Left renal cortex interstitium (tissue), 4 donors: ENCODE data around the gene SLTM. TPM values are rescaled to one million over a fixed set of nuclear protein-coding genes. Genes with fewer than 3 reads are reported as not detected.
A peak's percentile ranks its signal among the peaks of the same experiment; 100 is the strongest.
"Not testable (repeated sequence)": the region's sequence is repeated elsewhere in the genome, so short reads cannot be mapped to it uniquely, and the experiment has no call there.

Experiments used
- DNase-seq, 4 donors: peaks; one replicate each; pipeline ENCODE4 v3.0.0-alpha.2; 2013; ENCODE audit warnings: low read depth in 4 of 4, low spot score in 2 of 4, missing footprints in 1 of 4
- polyA plus RNA-seq, 4 donors: library from polyadenylated mRNA; unstranded; fragments of 120-200 nt; gene quantifications; one replicate each; pipeline ENCODE4 v1.2.1, GENCODE V29; 2013; ENCODE audit not compliant: insufficient read length in 4 of 4

Gene SLTM
- polyA plus RNA-seq, 4 donors, result 94.3 to 169 (median 139) TPM

DNA sequence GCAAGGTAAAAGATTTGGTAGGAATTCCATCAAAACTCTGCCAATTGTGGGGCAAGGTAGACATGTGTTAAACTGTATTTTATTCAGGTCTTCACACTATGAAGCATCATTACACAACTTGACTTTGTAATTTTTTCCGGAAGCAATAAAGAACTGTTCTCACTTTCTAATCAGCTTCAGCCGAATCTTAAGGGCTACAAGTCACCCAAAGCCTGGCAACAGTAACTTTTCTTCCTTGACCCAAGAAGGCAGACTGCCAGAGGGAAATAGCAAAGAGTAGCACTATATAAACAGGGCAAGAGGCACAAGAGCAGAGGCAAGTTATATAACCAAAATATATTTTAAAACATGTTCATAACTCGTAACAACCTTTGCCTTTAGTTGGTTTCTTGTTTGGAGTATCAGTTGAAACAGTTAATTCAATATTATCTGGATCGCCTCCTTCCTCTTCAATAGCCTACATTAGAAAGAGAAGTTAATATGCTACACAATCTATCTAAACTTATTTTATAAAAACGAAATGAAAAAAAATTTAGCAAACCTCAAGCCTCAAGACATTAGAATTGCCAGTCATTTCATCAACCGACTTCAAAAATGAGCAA, 1.4 kb downstream of the SLTM start:
- DNase-seq, result peak in 1 of 4 donors; percentile 29

DNA sequence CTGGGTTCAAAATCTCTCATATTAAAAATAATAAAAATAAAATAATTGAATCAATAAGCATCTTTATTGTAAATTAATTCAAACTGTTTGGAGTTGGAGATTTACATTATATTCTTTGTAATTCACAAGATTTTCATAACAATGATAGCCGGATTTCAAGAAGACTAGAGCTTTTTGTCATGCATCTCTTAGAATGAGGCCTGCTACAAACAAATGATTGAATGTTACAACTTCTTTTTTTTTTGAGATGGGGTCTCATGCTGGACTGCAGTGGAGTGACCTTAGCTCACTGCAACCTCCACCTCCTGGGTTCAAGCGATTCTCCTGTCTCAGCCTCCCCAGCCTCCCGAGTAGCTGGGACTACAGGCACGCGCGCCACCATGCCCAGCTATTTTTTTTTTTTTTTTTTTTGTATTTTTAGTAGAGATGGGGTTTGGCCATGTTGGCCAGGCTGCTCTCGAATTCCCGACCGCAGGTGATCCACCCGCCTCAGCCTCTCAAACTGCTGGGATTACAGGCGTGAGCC, 3.5 kb downstream of the SLTM start:
- no peak for DNase-seq

DNA sequence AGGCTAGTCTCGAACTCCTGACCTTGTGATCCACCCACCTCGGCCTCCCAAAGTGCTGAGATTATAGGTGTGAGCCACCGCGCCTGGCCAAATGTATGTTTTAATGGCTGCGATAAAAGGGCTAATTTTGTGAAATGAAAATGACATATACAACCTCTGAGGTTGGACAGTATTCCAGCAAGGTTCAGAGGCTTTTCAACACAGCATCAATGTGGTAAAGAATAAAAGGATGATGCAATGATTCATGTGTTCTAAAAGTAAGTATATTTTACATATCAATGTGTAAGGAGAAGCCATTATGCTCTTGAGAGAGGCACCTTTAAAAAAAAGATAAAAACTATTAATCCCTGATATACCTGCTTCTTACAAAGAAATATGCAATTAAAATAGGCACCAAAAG, 6.7 kb downstream of the SLTM start:
- no peak for DNase-seq

DNA sequence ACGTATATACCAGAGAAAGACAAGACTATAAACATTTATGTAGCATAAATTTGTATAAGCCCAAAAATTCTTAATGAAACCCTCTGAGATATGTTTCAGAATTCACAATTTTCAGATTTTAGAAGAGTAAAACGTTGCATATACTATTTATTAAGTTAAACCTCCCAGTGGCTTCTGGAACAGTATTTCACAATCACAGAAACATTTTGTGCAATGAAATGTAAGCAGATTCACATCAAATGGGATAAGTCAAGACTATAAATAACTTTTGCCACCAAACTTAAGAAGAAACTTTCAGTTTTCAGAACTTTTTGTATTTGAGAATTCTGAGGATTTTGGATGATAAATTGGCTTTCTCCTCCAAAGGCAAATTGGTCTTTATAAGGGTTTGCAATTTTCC, 9.2 kb downstream of the SLTM start:
- DNase-seq, result no peak

DNA sequence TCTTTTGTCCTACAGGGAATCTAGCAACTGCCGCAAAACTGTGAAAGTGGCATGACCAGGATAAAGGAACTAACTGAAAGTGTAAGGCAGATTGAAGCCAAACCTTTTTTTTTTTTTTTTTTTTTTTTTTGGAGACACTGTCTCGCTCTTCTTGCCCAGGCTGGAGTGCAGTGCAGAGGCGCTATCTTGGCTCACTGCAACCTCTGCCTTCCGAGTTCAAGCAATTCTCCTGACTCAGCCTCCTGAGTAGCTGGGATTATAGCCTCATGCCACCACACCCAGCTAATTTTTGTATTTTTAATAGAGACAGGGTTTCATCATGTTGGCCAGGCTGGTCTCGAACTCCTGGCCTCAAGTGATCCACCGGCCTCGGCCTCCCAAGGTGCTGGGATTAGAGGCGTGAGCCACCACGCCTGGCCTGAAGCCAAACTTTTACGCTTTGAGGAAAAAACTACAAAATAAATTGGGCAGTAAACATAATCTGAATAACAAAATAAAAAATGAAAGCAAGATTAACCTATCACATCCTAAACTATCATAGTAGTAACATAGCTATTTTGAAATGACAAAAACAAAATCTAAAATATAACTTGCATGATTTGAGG, 9.7 kb downstream of the SLTM start:
- DNase-seq, result no peak

DNA sequence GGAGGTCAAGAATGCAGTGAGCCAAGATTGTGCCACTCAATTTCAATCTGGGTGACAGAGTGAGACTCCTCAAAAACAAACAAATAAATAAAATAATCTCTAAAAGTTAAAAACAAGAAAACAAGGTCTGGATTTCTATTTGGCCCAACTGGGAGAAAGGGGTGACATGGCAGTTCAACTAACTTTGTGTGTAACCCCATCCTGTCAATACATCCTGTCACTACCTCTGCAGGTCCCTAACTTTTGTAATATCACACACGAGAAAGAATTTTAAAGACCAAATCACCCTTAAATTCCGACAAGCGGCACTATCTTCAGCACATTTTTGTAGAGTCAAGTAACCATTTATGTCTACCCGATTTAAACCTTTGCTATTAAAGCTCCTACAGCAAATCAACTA, 10.2 kb downstream of the SLTM start:
- DNase-seq, result no peak

DNA sequence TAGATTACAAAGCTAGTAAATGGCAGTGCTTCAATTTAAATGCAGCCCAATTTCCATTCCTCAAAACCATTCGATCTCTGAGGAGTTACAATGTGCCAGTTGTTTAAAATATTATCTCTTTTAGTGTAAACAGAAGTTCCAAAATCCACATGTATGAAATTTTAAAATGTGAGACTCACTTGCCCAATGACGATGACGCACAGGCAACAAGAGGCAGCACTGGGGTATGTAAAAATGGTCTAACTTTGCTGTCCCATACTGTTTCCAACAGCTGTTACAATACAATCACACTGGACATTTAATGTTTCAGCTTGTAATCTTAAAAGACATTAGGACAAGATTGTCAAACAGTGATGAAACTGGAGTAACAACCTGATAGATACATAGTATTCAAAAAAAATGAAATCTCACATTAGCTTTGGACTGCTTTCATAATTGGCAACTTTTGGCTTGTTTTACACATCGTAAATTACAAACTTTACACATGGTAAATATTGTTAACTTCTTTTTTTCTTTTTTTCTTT, 12.2 kb downstream of the SLTM start:
- no peak for DNase-seq

DNA sequence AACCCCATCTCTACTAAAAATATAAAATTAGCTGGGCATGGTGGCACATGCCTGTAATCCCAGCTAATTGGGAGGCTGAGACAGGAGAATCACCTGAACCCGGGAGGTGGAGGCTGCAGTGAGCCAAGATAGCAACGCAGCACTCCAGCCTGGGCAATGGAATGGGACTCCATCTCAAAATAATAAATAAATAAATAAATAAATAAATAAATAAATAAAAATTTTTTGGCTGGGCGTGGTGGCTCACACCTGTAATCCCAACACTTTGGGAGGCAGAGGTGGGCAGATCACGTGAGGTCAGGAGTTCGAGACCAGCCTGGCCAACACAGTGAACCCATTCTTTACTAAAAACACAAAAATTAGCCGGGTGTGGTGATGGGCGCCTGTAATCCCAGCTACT, 13.0 kb downstream of the SLTM start:
- not testable (repeated sequence) for DNase-seq

DNA sequence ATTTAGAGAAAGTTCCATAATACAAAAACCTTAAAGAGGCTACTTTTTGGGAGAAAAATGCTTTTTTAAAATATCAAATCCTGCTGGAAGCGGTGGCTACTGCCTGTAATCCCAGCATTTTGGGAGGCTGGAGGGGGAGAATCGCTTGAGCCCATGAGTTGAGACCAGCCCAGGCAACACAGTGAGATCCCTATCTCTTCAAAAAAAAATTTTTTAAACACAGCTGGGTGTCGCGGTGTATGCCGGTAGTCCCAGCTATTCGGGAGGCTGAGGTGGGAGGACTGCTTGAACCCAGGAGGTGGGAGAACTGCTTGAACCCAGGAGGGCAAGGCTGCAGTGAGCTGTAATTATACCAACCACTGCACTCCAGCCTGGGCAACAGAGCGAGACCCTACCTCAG, 14.2 kb downstream of the SLTM start:
- DNase-seq, result no peak

DNA sequence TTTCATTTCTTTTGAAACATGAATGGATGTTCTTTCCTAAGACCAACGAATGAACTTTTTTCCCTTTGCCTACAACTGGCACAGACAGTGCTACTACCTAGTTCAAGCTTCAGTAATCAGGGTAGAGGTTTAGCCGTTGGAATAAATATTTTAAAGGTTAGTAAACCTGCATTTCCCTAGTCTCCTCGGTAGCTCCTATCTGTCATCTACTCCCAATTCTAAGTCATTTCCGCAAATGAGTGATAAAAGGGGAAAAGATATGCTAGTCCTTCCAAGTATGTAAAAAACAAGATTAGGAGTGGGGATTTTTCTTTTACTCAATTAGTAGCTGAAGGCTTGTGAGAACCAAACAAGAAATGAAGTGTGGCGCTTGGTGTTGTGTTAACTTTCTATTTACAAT, 15.2 kb downstream of the SLTM start:
- DNase-seq, result no peak

DNA sequence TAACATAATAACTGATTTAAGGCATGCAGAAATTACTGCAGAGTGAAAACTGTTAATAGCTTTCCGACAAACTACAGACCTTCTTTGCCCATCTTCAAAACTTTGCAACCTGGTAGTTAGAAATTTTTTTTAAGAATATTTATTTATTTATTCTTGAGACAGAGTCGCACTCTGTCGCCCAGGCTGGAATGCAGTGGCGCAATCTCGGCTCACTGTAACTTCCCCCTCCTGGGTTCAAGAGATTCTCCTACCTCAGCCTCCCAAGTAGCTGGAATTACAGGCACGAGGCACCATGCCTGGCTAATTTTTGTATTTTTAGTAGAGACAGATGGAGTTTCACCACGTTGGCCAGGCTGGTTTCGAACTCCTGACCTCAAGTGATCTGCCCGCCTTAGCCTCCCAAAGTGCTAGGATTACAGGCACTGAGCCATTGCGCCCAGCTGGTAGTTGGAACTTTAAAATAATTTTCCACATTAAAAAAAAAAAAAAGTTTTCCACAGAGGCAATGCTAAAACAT, 15.8 kb downstream of the SLTM start:
- not testable (repeated sequence) for DNase-seq

DNA sequence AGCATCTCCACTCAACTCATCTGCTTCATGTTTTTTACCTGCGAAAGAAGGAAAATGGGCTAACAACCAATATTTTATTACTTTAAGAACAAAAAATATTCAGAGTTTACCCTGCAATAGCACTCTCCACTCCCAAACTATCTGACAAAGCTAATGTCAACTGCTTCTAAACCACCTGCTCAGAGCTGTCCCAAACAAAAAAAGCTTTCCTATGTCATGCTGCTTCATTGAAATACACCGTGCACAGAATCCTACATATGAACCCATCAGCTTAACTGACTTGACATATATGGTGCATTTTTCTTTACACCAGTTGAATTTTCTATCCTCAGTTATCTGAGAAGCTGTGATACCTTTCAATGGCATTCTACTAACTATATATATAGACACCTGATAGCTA, 16.5 kb downstream of the SLTM start:
- no peak for DNase-seq

DNA sequence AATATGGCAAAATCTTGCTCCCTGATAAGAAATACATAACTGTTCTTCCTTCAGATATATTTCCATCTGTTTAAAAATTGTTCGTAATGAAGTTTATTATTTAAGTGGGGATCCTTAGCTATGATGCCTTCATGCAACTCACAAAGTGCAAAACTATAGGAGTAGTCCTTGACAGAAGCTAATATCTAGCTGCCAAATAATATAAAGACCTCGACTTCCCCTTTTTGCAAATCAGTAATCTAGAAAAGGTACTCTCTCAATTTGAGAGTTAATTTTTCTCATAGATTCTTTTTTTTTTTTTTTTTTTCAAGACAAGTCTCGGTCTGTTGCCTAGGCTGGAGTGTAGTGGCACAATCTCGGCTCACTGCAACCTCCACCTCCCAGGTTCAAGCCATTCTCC, 23.0 kb downstream of the SLTM start:
- no peak for DNase-seq

DNA sequence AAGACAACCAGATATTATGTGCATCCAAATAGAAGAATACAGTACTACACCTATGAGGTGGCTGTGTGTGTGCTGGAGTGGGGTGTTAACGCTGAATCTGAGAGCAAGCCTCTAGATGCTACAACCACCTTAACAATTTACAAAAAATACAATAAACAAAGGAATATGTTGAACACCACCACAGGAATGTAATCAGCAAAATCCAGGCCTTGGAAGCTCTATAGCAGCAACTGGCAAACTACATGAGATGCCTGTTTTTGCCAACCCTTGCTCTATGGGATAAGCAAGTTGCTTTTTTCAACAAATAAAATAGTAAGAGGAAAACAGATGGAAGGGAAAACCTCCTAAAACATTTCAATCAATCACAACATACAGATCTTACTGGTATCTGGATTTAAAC, 23.9 kb downstream of the SLTM start:
- DNase-seq, result no peak

DNA sequence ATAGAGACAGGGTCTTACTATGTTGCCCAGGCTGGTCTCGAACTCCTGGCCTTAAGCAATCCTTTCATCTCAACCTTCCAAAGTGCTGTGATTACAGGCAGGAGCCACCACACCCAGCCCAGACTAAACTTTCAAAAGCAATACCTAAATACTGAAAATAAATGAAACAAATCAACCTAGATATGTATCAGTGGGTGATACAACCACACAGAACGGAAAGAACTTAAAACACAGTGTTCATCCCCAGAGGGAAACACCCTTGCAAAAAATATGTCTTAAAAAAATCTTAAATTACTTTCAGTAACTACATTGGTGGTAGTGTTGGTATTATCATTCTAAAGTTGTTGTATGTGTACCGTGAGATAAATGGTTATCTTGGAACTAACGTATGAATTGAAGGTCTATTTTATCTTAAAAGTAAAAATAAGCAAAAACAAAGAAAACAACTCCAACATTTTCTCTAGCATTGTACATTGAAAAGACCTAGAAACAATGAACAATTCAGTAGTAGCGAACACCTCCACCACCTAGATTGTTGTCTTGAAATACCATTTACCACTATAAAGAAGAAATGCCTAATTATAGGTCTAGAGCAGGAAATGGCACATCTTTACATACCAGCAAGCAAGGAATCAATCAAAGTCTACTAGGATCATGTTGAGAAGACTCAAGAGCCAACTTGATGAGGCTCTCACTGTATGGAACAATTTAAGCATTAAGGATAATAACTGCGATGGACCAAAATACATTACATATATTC, 24.7 kb downstream of the SLTM start:
- DNase-seq, result no peak

DNA sequence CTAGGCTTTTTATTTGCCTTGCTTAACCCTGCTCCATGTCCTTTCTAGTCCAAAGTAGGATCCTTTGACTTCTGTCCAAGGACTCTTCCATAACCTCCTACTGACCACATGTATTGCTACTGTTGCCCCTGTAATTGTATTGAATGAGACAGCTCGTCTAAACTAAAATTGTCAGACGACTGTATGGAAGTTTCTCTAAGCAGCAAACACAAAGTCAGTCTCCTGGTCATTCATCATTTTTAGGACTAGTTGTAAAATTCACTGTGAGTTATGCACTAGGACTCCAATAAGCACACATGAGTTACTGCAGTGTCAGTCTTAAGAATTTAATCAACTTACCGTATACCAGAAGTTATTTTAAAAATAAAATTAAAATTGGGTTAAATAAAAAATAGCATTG, 32.8 kb downstream of the SLTM start:
- DNase-seq, result peak in 2 of 4 donors; percentile 10 to 11

DNA sequence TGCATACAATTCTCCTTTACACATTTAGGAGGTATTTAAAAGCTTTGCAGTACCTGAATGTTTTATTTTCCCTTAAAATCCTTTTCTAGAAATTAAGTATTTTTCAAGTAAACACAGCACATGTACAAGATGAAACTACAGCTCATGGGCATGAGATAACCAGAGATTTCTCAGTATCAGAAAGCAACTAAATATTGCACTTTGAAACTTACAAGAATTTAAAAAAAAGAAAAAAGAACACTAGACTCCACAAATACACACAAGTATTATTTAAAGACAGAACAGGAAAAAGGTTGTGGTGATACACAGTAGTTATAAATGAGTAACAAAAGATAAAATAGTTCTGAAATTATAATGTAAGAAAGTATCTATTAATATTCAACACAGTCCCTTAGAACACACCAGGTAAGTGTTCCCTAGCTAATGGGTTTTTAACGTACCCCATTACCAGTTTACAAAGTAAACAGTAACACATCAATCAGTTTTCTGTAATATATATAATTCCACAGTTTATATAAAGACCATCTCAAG, 35.3 kb downstream of the SLTM start:
- DNase-seq, result no peak

DNA sequence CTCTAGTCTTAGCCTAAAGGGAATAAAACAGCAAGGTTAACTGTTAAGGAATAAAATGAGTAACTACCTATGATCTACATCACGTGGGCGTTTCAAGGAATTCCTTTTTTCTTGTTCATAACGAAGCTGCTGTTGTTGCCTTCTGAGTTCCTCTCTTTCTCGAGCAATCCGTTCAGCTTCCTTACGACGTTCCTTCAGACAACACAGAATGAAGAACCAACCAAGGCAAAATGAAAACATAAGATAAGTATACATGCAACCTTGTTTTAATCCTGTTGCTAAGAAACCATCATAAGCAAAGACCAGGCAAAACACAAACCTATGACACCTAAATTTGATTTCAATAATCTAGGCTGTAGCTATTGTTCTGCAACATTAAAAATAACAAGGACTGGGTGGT, 44.1 kb downstream of the SLTM start:
- DNase-seq, result no peak

DNA sequence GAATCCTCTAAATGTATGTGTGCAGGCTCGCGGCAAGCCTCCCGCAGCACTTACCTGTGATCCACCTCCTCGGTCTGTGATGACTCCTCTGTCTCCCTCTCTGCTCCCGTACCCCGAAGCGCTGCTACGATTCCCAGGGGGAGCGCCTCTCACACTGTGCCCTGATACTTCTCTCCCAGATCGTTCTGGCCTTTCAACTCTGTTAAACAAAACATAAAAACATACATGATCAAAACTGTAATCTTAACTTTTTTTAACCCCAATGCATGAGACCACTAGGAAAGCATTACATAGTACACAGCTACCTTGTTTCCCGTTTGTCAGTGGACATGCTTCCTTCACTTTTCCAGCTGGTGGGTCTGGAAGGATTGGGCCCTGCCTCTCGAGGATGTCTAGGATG, 46.6 kb downstream of the SLTM start:
- no peak for DNase-seq

DNA sequence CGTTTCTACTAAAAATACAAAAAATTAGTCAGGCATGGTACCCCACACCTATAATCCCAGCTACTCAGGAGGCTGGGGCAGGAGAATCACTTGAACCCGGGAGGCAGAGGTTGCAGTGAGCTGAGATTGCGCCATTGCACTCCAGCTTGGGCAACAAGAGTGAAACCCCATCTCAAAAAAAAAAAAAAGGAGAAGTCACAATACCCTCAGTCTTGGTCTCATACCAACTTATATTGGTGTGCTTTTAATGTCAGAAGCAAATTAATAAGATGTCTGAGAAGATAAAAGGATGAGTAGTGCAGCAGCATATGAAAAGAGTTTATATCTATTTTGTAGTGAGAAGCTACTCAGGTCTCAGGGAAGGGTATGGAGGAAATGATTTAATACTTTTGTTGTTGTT, 49.6 kb downstream of the SLTM start:
- not testable (repeated sequence) for DNase-seq

DNA sequence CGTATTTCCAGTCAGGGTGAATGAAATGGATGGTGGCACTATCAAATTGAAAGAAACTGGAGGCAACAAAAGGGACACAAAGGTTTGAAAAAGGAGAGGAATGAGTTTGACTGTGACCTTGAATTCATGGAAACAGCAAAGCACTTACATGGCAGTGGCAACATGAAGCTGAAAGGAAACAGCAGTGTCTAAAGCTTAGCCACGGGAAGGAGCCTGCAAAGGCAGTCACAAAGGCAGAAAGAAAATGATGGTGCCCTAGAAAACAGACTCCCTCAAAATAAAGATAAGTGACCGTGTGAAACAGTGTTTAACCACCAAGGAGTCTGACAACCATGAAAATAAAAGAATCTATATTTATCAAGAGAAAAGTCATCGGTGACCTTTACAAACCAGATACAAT, 51.2 kb downstream of the SLTM start:
- DNase-seq, result no peak
